NCI-H1417 (cell line): ENCODE measurements around the gene GADL1.
A peak's percentile ranks its signal among the peaks of the same experiment; 100 is the strongest.

Experiments used
- DNase-seq, 3 experiments: peaks; one replicate each; lab custom pipeline; 2025; lab: John Stamatoyannopoulos, UW

GADL1 gene

GRCh38 chr3:30724863-30725262, 169.6 kb downstream of the GADL1 start:
- DNase-seq = no peak

DNA sequence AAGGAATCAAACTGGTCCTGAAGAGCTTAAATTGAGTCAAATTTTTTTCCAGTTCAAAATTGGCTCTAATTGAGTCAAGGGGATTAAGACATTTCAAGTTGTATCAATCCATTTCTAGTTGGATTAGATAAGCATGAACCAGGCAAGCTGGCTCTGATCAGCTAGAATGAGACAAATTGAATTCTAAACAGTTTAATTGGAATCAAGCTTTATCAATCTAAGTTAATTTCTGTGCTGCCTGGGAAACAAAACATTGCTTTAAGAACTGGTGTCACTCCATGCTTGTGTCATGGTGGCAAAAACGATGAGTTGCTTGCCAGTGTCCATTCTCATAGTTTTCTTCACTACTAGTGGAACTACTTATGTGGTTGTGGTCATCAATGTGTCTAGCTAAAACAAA, 171.2 kb downstream of the GADL1 start:
- no peak for DNase-seq

- DNase-seq = no peak
Measured at GRCh38 chr3:30721314-30721634, 173.2 kb downstream of the GADL1 start.

DNA sequence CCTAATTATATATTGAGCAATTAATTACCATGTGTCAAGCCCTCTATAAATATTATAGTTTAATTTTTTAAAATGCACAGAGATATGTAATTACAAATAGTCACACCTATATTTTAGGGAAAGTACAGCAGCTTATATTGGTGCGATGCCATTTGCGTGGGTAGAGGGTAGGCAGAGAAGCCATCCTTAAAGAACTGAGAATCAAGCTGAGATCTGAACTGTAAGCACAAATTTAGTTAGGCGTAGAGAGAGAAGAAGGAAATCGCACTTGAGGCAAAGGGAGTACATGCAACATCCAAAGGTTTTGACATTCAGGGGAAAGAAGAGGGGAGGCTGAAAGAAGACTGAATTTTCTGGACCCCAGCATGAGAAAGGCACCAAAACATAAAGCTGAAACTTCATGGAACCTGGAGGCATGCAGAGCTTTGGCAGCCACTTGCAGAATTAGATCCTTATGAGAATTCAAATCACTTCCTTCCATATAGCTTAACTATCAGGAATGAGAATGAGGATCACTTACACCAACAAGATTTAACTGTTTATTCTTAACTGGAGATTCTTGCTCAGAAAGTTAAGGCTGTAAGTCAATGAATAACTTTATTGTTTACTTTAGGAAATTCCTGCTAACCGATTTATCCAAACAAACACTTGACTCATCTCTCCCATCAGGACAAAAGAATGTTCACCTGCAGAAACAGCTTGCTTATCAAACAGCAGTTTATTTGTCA, 173.7 kb downstream of the GADL1 start:
- DNase-seq = peak in 1 of 3 experiments; percentile 1

- DNase-seq = no peak
Measured at GRCh38 chr3:30719536-30719935, 174.9 kb downstream of the GADL1 start.

- no peak for DNase-seq
Measured at GRCh38 chr3:30713885-30714503, 180.5 kb downstream of the GADL1 start.

GRCh38 chr3:30712991-30713390, 181.5 kb downstream of the GADL1 start:
- DNase-seq = no peak

- DNase-seq = no peak
Measured at GRCh38 chr3:30711867-30712266, 182.6 kb downstream of the GADL1 start.

DNA sequence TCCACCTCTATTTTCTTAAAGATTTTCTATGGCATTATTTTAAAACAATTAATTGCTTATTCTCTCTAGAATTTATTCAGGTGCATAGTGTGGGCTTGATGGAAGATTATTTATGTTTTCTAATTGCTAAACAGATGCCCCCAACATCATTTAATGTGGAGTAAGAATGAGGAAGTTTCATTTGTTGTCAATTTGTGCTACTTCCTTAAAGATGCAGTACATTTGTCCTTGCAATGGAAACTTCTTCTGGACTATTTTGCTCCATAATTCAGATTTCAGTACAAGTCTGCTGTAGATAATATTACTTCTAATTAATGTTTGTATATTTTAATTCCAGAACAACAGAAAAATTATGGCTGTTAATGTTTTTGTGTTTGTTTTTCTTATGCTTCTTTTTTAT, 183.3 kb downstream of the GADL1 start:
- no peak for DNase-seq

- DNase-seq = no peak
Measured at GRCh38 chr3:30710017-30710416, 184.4 kb downstream of the GADL1 start.

DNA sequence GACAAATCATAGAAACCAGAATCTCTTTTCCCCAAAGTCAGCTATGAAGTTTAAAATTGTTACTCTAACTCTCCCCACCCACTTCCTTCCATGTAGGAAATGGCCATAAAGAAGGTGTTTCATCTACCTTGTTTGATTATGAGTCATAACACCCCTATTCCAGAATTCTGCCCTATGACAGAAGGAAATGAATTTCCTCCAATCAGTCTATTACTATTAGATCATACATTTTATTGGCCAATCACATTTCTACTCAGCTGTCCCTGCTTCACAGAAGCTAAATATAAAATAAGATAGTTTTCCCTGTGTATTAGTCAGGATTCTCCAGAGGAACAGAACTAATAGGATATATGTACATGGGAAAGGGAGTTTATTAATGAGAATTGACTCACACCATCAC, 186.0 kb downstream of the GADL1 start:
- no peak for DNase-seq

- no peak for DNase-seq
Measured at GRCh38 chr3:30707825-30708224, 186.6 kb downstream of the GADL1 start.

GRCh38 chr3:30704931-30705890, 189.2 kb downstream of the GADL1 start:
- no peak for DNase-seq

DNA sequence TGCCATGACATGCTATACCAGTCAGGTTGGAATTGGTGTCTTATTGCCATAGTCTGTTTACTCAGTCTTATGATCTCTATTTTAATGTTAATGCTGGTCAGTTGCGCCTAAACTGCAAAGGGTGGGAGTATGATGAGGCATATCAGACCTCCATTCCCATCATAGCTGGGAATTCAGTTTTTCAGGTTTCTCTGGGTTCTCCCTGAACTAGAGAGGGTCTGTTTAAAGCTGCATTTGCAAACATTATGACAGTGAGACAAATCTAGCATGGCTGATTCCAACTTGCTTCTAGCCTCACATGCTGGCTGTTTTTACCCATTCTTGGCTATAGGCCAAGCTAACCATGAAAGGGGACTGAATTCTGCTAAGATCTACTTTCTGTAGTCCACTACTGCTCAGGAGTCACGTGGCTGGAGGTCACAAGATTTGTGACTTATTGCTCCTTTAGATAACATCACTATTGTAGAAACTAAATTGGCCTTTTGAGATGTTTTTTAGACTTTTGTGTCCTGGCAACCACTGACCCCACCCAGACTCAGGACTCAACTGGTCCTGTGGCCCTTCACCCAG, 191.5 kb downstream of the GADL1 start:
- DNase-seq = no peak

GRCh38 chr3:30702038-30702827, 192.2 kb downstream of the GADL1 start:
- no peak for DNase-seq

DNA sequence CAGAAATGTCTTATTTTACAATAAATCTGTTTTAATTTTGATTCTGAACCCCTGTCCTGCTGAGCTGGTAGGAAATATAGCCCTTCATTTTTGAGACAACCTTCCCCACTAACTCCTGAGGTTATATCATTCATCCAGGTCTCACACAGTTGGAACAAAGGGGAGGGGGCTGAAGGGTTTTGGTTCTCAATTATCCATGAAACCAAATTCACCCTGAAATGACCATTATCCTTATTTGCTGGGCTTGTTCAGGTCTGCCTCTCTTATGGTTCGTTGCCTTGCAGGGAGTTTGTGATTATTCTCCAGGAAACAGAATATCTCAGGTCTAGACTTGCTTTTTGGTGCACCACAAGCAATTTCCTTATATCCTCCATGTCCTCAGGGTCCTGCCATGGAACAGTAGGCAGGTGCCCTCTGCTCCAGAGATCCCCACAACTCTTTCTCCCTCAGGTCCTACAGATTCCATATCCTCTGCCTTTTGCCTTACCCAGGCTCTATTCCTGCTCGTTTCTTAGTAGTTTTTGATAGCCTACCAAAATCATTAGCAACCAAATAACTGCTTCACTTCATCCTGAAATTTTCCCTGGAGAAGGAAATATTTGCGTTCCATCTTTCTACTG, 193.6 kb downstream of the GADL1 start:
- no peak for DNase-seq

- no peak for DNase-seq
Measured at GRCh38 chr3:30699927-30700326, 194.5 kb downstream of the GADL1 start.

DNA sequence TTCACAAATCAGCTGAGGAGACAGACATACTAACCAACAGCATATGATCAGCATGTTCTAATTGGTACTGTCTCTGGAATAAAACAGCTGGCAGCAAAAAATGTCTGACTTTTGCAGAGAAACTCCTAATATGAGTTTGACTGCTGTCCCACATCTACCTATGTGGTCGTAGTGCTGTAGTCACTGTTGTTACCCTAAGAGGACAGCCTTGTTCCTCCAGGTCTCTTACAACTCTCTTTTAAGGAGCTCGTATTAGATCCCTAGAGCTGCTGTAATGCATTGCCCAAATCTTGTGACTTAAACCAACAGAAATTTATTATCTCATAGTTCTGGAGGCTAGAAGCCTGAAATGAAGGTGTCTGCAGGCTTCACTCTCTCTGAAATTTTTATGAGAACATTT, 195.9 kb downstream of the GADL1 start:
- DNase-seq = no peak

DNA sequence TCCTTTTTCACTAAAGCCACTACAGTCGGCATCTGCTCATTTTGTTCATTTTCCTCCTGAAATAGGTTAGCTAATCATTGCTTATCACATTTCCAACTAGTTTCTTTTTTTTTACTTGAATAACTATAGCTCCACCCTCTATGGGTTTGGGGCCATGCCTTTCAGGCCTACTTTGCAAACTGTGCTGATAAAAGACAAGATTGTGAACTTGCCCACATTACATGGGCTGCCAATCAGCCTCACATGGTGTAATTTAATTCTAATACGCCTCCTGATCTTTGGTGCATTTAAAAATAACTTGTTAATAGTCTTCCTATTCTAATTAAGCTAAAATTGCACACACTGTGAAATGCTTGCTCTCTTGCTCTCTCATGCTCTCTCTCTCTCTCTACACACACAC, 197.6 kb downstream of the GADL1 start:
- no peak for DNase-seq

- no peak for DNase-seq
Measured at GRCh38 chr3:30696403-30696819, 198.1 kb downstream of the GADL1 start.
